Small intestine (tissue), 7 donors: ENCODE data around the gene R3HDM2. TPM values are rescaled to one million over a fixed set of nuclear protein-coding genes. Genes with fewer than 3 reads are reported as not detected.

Source experiments
- DNase-seq, 2 donors: peaks; one replicate each; pipeline versions ENCODE4 v3.0.0 to v3.0.0-alpha.2; 2013
- FAIRE-seq: peaks from 2 replicates; lab custom pipeline; 2012; peaks lifted over from hg19 to GRCh38; lab: Jason Lieb, UNC
- H3K27ac ChIP-seq, 3 donors: one replicate each; pipeline ENCODE4 v1.5.1; 2013; ENCODE audit warnings: low read length in 2 of 3, mild to moderate bottlenecking in 2 of 3, control low read depth in 1 of 3, inconsistent platforms in 1 of 3, low read depth in 1 of 3, moderate library complexity in 1 of 3
- H3K27me3 ChIP-seq, 3 donors: one replicate each; pipeline ENCODE4 v1.6.1; 2013; ENCODE audit warnings: low read length in 3 of 3, inconsistent platforms in 1 of 3; ENCODE audit not compliant: control insufficient read depth in 3 of 3, insufficient read depth in 3 of 3
- H3K36me3 ChIP-seq, 3 donors: one replicate each; pipeline ENCODE4 v1.6.1; 2013; ENCODE audit warnings: low read length in 3 of 3, inconsistent platforms in 1 of 3, low read depth in 1 of 3, mild to moderate bottlenecking in 1 of 3, moderate library complexity in 1 of 3; ENCODE audit not compliant: control insufficient read depth in 3 of 3, insufficient read depth in 2 of 3
- H3K4me1 ChIP-seq, 3 donors: one replicate each; pipeline ENCODE4 v1.6.1; 2013; ENCODE audit warnings: low read length in 2 of 3, inconsistent platforms in 1 of 3, low read depth in 1 of 3, mild to moderate bottlenecking in 1 of 3, moderate library complexity in 1 of 3; ENCODE audit not compliant: control insufficient read depth in 3 of 3, insufficient read depth in 2 of 3
- H3K4me3 ChIP-seq, 3 donors: one replicate each; pipeline ENCODE4 v1.5.1; 2013; ENCODE audit warnings: low read length in 3 of 3, control low read depth in 1 of 3, inconsistent platforms in 1 of 3, low read depth in 1 of 3, mild to moderate bottlenecking in 1 of 3, moderate library complexity in 1 of 3
- H3K9me3 ChIP-seq, 2 donors: one replicate each; pipeline ENCODE4 v1.6.1; 2013; ENCODE audit warnings: low read depth in 1 of 2, low read length in 1 of 2; ENCODE audit not compliant: control insufficient read depth in 2 of 2, insufficient read depth in 1 of 2
- WGBS, 3 donors: extraction: QIAGEN DNeasy Blood & Tissue Kit; methylation state at CpG; one replicate each; pipeline ENCODE4 v1.1.7; 2013; 5-methylcytosine and 5-hydroxymethylcytosine counted together
- polyA plus RNA-seq, 4 donors: library from polyadenylated mRNA; stranded (reverse) in 3 of 4; unstranded in 1 of 4; fragments of 200-250 nt in 3 of 4; fragments of 120-200 nt in 1 of 4; gene quantifications; one replicate each; pipeline versions ENCODE4 v1.2.1 to v1.2.3, GENCODE V29; 2013
- donor health status: healthy with polysubstance abuse.
- donor health status: control.
- donor health status: control.
- donor health status: Bipolar disorder and iron deficiency.
- donor health status: healthy.

R3HDM2 gene
- polyA plus RNA-seq, 4 donors: 14.5 to 62.4 (median 18.7) TPM

- Histone ChIP-seq H3K27me3 (peaks cover 0 to 86% (median 26%) of the 10 kb centered on the region in 3 donors), H3K4me3 (no peak overlapping the region), H3K9me3 (peaks cover 0 to 3% of the 10 kb centered on the region in 2 donors), H3K4me1 (peaks cover 2 to 68% (median 3%) of the 10 kb centered on the region in 3 donors), H3K36me3 (peaks cover 0 to 3% (median 0%) of the 10 kb centered on the region in 3 donors), H3K27ac (no peak overlapping the region)
- 7 to 18% (median 7%) methylated on average over 19 of the region's 19 CpGs for WGBS, 3 donors
- no peak for FAIRE-seq
- DNase-seq: peak in 1 of 2 donors; percentile 33
Measured at GRCh38 chr12:57240926-57241401, 189.9 kb downstream of the R3HDM2 start.

GRCh38 chr12:57240066-57240921 lies 190.5 kb downstream of the R3HDM2 start:
- 1% methylated on average over 65 to 72 of the region's 72 CpGs for WGBS, 3 donors
- peaks cover 0 to 92% (median 28%) of the 10 kb centered on the region in 3 donors for H3K27me3 ChIP-seq
- peak overlapping the region; percentile 44 to 46 (median 44) for H3K4me3 ChIP-seq
- H3K9me3 ChIP-seq: peaks cover 0 to 3% of the 10 kb centered on the region in 2 donors
- FAIRE-seq (no peak), DNase-seq (peak; percentile 57 to 65)
- H3K36me3 ChIP-seq: peaks cover 0 to 4% (median 0%) of the 10 kb centered on the region in 3 donors
- H3K27ac ChIP-seq: peak overlapping the region in 1 of 3 donors; percentile 14
- H3K4me1 ChIP-seq: peaks cover 2 to 71% (median 3%) of the 10 kb centered on the region in 3 donors

- WGBS, 3 donors: 1 to 6% (median 3%) methylated on average over 14 of the region's 14 CpGs
- H3K27me3 ChIP-seq: peaks cover 0 to 99% (median 28%) of the 10 kb centered on the region in 3 donors
- H3K27ac ChIP-seq: peak overlapping the region in 1 of 3 donors; percentile 22
- peaks cover 0 to 11% (median under 1%) of the 10 kb centered on the region in 3 donors for H3K36me3 ChIP-seq
- no peak for FAIRE-seq
- H3K4me1 ChIP-seq: peaks cover 2 to 73% (median 3%) of the 10 kb centered on the region in 3 donors
- no peak for DNase-seq
- peaks cover 0 to 3% of the 10 kb centered on the region in 2 donors for H3K9me3 ChIP-seq
- peak overlapping the region in 2 of 3 donors; percentile 44 for H3K4me3 ChIP-seq
Measured at GRCh38 chr12:57239587-57240065, 191.2 kb downstream of the R3HDM2 start.

- WGBS, 3 donors: 0 to 2% (median 1%) methylated on average over 44 to 47 of the region's 47 CpGs
- DNase-seq: peak; percentile 83 to 93
- Histone ChIP-seq H3K4me3 (peak overlapping the region in 2 of 3 donors; percentile 25 to 32), H3K27me3 (peaks cover 0 to 96% (median 28%) of the 10 kb centered on the region in 3 donors), H3K9me3 (peaks cover 0 to 3% of the 10 kb centered on the region in 2 donors), H3K36me3 (peaks cover under 1 to 17% (median 6%) of the 10 kb centered on the region in 3 donors), H3K4me1 (peaks cover 2 to 73% (median 3%) of the 10 kb centered on the region in 3 donors), H3K27ac (no peak overlapping the region)
- FAIRE-seq: no peak
Measured at GRCh38 chr12:57238854-57239554, 191.8 kb downstream of the R3HDM2 start.

- Histone ChIP-seq H3K4me1 (peaks cover 2 to 65% (median 3%) of the 10 kb centered on the region in 3 donors), H3K27me3 (peaks cover 0 to 88% (median 27%) of the 10 kb centered on the region in 3 donors), H3K27ac (no peak overlapping the region), H3K4me3 (peak overlapping the region in 2 of 3 donors; percentile 25 to 32), H3K9me3 (peaks cover 0 to 3% of the 10 kb centered on the region in 2 donors), H3K36me3 (peaks cover 6 to 22% (median 13%) of the 10 kb centered on the region in 3 donors)
- DNase-seq: peak in 1 of 2 donors; percentile 37
- FAIRE-seq: no peak
- 1 to 3% (median 3%) methylated on average over 56 to 63 of the region's 63 CpGs for WGBS, 3 donors
Measured at GRCh38 chr12:57237932-57238853, 192.7 kb downstream of the R3HDM2 start.

- peaks cover 0 to 81% (median 23%) of the 10 kb centered on the region in 3 donors for H3K27me3 ChIP-seq
- no peak overlapping the region for H3K4me3 ChIP-seq
- WGBS, 3 donors: 18 to 41% (median 21%) methylated on average over 5 of the region's 5 CpGs
- H3K9me3 ChIP-seq: peaks cover 0 to 3% of the 10 kb centered on the region in 2 donors
- H3K27ac ChIP-seq: no peak overlapping the region
- FAIRE-seq (no peak), DNase-seq (no peak)
- peaks cover 9 to 28% (median 17%) of the 10 kb centered on the region in 3 donors for H3K36me3 ChIP-seq
- peaks cover 0 to 59% (median 3%) of the 10 kb centered on the region in 3 donors for H3K4me1 ChIP-seq
Measured at GRCh38 chr12:57237596-57237931, 193.3 kb downstream of the R3HDM2 start.

GRCh38 chr12:57236925-57237595 lies 193.8 kb downstream of the R3HDM2 start:
- H3K27ac ChIP-seq: no peak overlapping the region

More at GRCh38 chr12:57236925-57237595, 193.8 kb downstream of the R3HDM2 start:
- DNase-seq (peak in 1 of 2 donors; percentile 23), FAIRE-seq (no peak)
- no peak overlapping the region for H3K4me3 ChIP-seq
- H3K27me3 ChIP-seq: peaks cover 0 to 76% (median 18%) of the 10 kb centered on the region in 3 donors
- H3K9me3 ChIP-seq: peaks cover 0 to 3% of the 10 kb centered on the region in 2 donors
- peaks cover 9 to 33% (median 17%) of the 10 kb centered on the region in 3 donors for H3K36me3 ChIP-seq
- WGBS, 3 donors: 13 to 22% (median 21%) methylated on average over 9 of the region's 9 CpGs
- peaks cover 0 to 56% (median 3%) of the 10 kb centered on the region in 3 donors for H3K4me1 ChIP-seq
